HEK293T (cell line): ENCODE measurements around the gene SCAF4.

ENCODE experiments used
- CTCF ChIA-PET: fragments of 350-600 bp; formaldehyde crosslinking; extraction: SDS; loops from one replicate; lab custom pipeline; 2021; ENCODE audit warnings: antibody characterized with exemption, inconsistent platforms; lab: Yijun Ruan, JAX
- POLR2A ChIA-PET: fragments of 350-600 bp; formaldehyde crosslinking; extraction: SDS; loops from one replicate; lab custom pipeline; 2020; ENCODE audit warnings: antibody characterized with exemption, inconsistent platforms; lab: Yijun Ruan, JAX
- DNase-seq: peaks from one replicate; pipeline ENCODE4 v3.0.0; 2012; ENCODE audit warnings: mixed read lengths; ENCODE audit errors: extremely low spot score
- ARNT ChIP-seq: fragments of 450-650 bp; IDR thresholded peaks from 2 replicates; pipeline ENCODE4 v1.6.1; 2017; ENCODE audit warnings: mild to moderate bottlenecking
- BHLHE40 ChIP-seq: fragments of 450-650 bp; IDR thresholded peaks from 2 replicates; pipeline ENCODE4 v1.6.1; 2016; ENCODE audit warnings: mild to moderate bottlenecking, moderate library complexity, borderline replicate concordance
- CTBP1 ChIP-seq: fragments of 450-650 bp; IDR thresholded peaks from 2 replicates; pipeline ENCODE4 v1.6.1; 2016; ENCODE audit warnings: borderline replicate concordance
- ELF4 ChIP-seq: fragments of 450-650 bp; IDR thresholded peaks from 2 replicates; pipeline ENCODE4 v1.6.1; 2017; ENCODE audit warnings: antibody characterized with exemption
- FOXA1 ChIP-seq: fragments of 450-650 bp; IDR thresholded peaks from 2 replicates; pipeline ENCODE4 v1.6.1; 2016; ENCODE audit warnings: mild to moderate bottlenecking
- FOXK2 ChIP-seq: fragments of 450-650 bp; IDR thresholded peaks from 2 replicates; pipeline ENCODE4 v1.6.1; 2016; ENCODE audit warnings: mild to moderate bottlenecking
- FOXM1 ChIP-seq: fragments of 450-650 bp; IDR thresholded peaks from 2 replicates; pipeline ENCODE4 v1.6.1; 2017; ENCODE audit warnings: mild to moderate bottlenecking, borderline replicate concordance
- HDGF ChIP-seq: fragments of 450-650 bp; IDR thresholded peaks from 2 replicates; pipeline ENCODE4 v1.6.1; 2017; ENCODE audit warnings: antibody characterized with exemption, borderline replicate concordance
- L3MBTL2 ChIP-seq: fragments of 450-650 bp; conservative IDR thresholded peaks from 2 replicates; pipeline ENCODE4 v1.6.1; 2016; ENCODE audit warnings: mild to moderate bottlenecking
- LEF1 ChIP-seq: fragments of 450-650 bp; IDR thresholded peaks from 2 replicates; pipeline ENCODE4 v1.6.1; 2017; ENCODE audit warnings: mild to moderate bottlenecking, borderline replicate concordance
- NFRKB ChIP-seq: fragments of 450-650 bp; IDR thresholded peaks from 2 replicates; pipeline ENCODE4 v1.6.1; 2016; ENCODE audit warnings: mild to moderate bottlenecking, moderate library complexity
- PKNOX1 ChIP-seq: fragments of 450-650 bp; IDR thresholded peaks from 2 replicates; pipeline ENCODE4 v1.6.1; 2016
- SP1 ChIP-seq: fragments of 450-650 bp; IDR thresholded peaks from 2 replicates; pipeline ENCODE4 v1.6.1; 2017
- SUZ12 ChIP-seq: fragments of 450-650 bp; IDR thresholded peaks from 2 replicates; pipeline ENCODE4 v1.6.1; 2016; ENCODE audit warnings: mild to moderate bottlenecking
- TARDBP ChIP-seq: fragments of 450-650 bp; IDR thresholded peaks from 2 replicates; pipeline ENCODE4 v1.6.1; 2016
- ZNF384 ChIP-seq: fragments of 450-650 bp; IDR thresholded peaks from 2 replicates; pipeline ENCODE4 v1.6.1; 2016

SCAF4 gene

GRCh38 chr21:31711745-31712285 lies 20.1 kb downstream of the SCAF4 start:
- DNase-seq = no peak
- no peak for TF ChIP-seq ZNF384
- no peak for TF ChIP-seq NFRKB
- no peak for TF ChIP-seq FOXK2
- no peak for TF ChIP-seq LEF1
- peak; percentile 62 for TF ChIP-seq PKNOX1
- POLR2A ChIA-PET = no interaction called here
- CTCF ChIA-PET = no interaction called here

GRCh38 chr21:31711326-31711725 lies 20.6 kb downstream of the SCAF4 start:
- DNase-seq = no peak
- ChIA-PET POLR2A (no interaction called here), CTCF (interaction anchor here (0.7 kb wide), 1 partner anchor 161 kb away, joined by 3 read pairs; no protein-coding TSS in a partner anchor)
- TF ChIP-seq ARNT (no peak), L3MBTL2 (no peak), SP1 (no peak), ZNF384 (no peak), FOXA1 (no peak), ELF4 (no peak), SUZ12 (no peak), BHLHE40 (no peak), FOXK2 (no peak), NFRKB (no peak), HDGF (no peak)

- no peak for DNase-seq
- no peak for TF ChIP-seq HDGF
- no peak for TF ChIP-seq TARDBP
- no peak for TF ChIP-seq ZNF384
- no peak for TF ChIP-seq FOXM1
- ChIA-PET CTCF (interaction anchor here (0.7 kb wide), 1 partner anchor 162 kb away, joined by 3 read pairs; no protein-coding TSS in a partner anchor), POLR2A (no interaction called here)
These were observed 21.3 kb downstream of the SCAF4 start for GRCh38 chr21:31710586-31710985.

GRCh38 chr21:31708541-31708940 lies 23.4 kb downstream of the SCAF4 start:
- ChIA-PET POLR2A (no interaction called here), CTCF (no interaction called here)
- no peak for TF ChIP-seq TARDBP
- no peak for TF ChIP-seq ARNT
- no peak for TF ChIP-seq L3MBTL2
- no peak for TF ChIP-seq ELF4
- no peak for TF ChIP-seq LEF1
- no peak for TF ChIP-seq BHLHE40
- no peak for DNase-seq

GRCh38 chr21:31707499-31707898 lies 24.4 kb downstream of the SCAF4 start:
- ChIA-PET CTCF (no interaction called here), POLR2A (no interaction called here)
- no peak for TF ChIP-seq NFRKB
- no peak for TF ChIP-seq LEF1
- no peak for TF ChIP-seq PKNOX1
- no peak for TF ChIP-seq SUZ12
- TF ChIP-seq ELF4 = no peak
- DNase-seq = no peak

GRCh38 chr21:31706562-31706961 lies 25.4 kb downstream of the SCAF4 start:
- TF ChIP-seq HDGF (no peak), FOXA1 (no peak), TARDBP (no peak), SP1 (no peak), NFRKB (no peak), LEF1 (no peak), BHLHE40 (no peak)

GRCh38 chr21:31700040-31700439 lies 31.9 kb downstream of the SCAF4 start:
- POLR2A ChIA-PET = interaction anchor here (0.7 kb wide), 1 partner anchor 32 kb away, joined by 3 read pairs; the partner anchor contains the start of gene SCAF4

More at GRCh38 chr21:31706562-31706961, 25.4 kb downstream of the SCAF4 start:
- CTCF ChIA-PET = no interaction called here
- POLR2A ChIA-PET = no interaction called here
- DNase-seq = no peak

More at GRCh38 chr21:31700040-31700439, 31.9 kb downstream of the SCAF4 start:
- TF ChIP-seq BHLHE40 (no peak), ELF4 (no peak), ARNT (no peak), SUZ12 (no peak), ZNF384 (no peak), PKNOX1 (no peak), L3MBTL2 (no peak), LEF1 (no peak), TARDBP (no peak), HDGF (no peak), CTBP1 (no peak), NFRKB (no peak), FOXM1 (no peak)
- DNase-seq = no peak
- CTCF ChIA-PET = no interaction called here
